Stimulated activated naive CD4-positive, alpha-beta T cell (primary cell): Measurements from ENCODE around the gene GBX1.

Experiments
- DNase-seq, 6 experiments: peaks; one replicate each; lab custom pipeline; 2025; lab: John Stamatoyannopoulos, UW

Gene GBX1

GRCh38 chr7:151139071-151139790 lies 28.3 kb downstream of the GBX1 start:
- DNase-seq = no peak

- DNase-seq = no peak
Observed at GRCh38 chr7:151138153-151138851, 29.2 kb downstream of the GBX1 start.

GRCh38 chr7:151137791-151138152 lies 29.7 kb downstream of the GBX1 start:
- no peak for DNase-seq

- no peak for DNase-seq
Observed at GRCh38 chr7:151137076-151137675, 30.3 kb downstream of the GBX1 start.

- no peak for DNase-seq
Observed at GRCh38 chr7:151135866-151136843, 31.3 kb downstream of the GBX1 start.

- DNase-seq = no peak
Observed at GRCh38 chr7:151135525-151135845, 32.0 kb downstream of the GBX1 start.

GRCh38 chr7:151134743-151135524 lies 32.6 kb downstream of the GBX1 start:
- DNase-seq = no peak

GRCh38 chr7:151133986-151134742 lies 33.3 kb downstream of the GBX1 start:
- DNase-seq = no peak

GRCh38 chr7:151133266-151133985 lies 34.1 kb downstream of the GBX1 start:
- no peak for DNase-seq

- DNase-seq = no peak
Observed at GRCh38 chr7:151132461-151133205, 34.9 kb downstream of the GBX1 start.

GRCh38 chr7:151131592-151132293 lies 35.8 kb downstream of the GBX1 start:
- no peak for DNase-seq

- no peak for DNase-seq
Observed at GRCh38 chr7:151131224-151131591, 36.3 kb downstream of the GBX1 start.

GRCh38 chr7:151130741-151131157 lies 36.7 kb downstream of the GBX1 start:
- no peak for DNase-seq

GRCh38 chr7:151129960-151130591 lies 37.4 kb downstream of the GBX1 start:
- no peak for DNase-seq

- no peak for DNase-seq
Observed at GRCh38 chr7:151129117-151129959, 38.2 kb downstream of the GBX1 start.

- no peak for DNase-seq
Observed at GRCh38 chr7:151128716-151129115, 38.8 kb downstream of the GBX1 start.

GRCh38 chr7:151128144-151128543 lies 39.4 kb downstream of the GBX1 start:
- no peak for DNase-seq
